Peyer's patch (tissue), 4 donors: ENCODE results near the gene NAA38. TPM values are rescaled to one million over a fixed set of nuclear protein-coding genes. Genes with fewer than 3 reads are reported as not detected.
"Not testable (repeated sequence)": the region's sequence is repeated elsewhere in the genome, so short reads cannot be mapped to it uniquely, and the experiment has no call there.

Source experiments
- DNase-seq, 3 donors: peaks; one replicate each; pipeline ENCODE4 v3.0.0-alpha.2; 2017 to 2019
- H3K27ac ChIP-seq, 4 donors: fragments of 200-600 bp; sonication (generic); one replicate each; pipeline ENCODE4 v1.5.1; 2016 to 2019
- H3K27me3 ChIP-seq, 2 donors: fragments of 200-600 bp; sonication (generic); one replicate each; pipeline ENCODE4 v1.5.1; 2019
- H3K36me3 ChIP-seq, 3 donors: fragments of 200-600 bp; sonication (generic); one replicate each; pipeline ENCODE4 v1.5.1; 2016 to 2019
- H3K4me1 ChIP-seq, 4 donors: fragments of 200-600 bp; sonication (generic); one replicate each; pipeline ENCODE4 v1.5.1; 2016 to 2019
- H3K4me3 ChIP-seq, 4 donors: fragments of 200-600 bp; sonication (generic); 1 replicate in 3 of 4; 2 replicates in 1 of 4; pipeline ENCODE4 v1.5.1; 2016 to 2019; ENCODE audit warnings: mild to moderate bottlenecking in 1 of 4
- H3K9me3 ChIP-seq, 4 donors: fragments of 200-600 bp; sonication (generic); one replicate each; pipeline ENCODE4 v1.5.1; 2016 to 2019; ENCODE audit warnings: mild to moderate bottlenecking in 1 of 4
- CTCF ChIP-seq, 6 experiments: fragments of 450-650 bp in 4 of 6; fragments of 200-600 bp in 2 of 6; sonication (generic) in 1 of 6; IDR thresholded peaks; one replicate each; pipeline ENCODE4 v1.5.1; 2017 to 2019; ENCODE audit warnings: antibody characterized with exemption in 6 of 6, mild to moderate bottlenecking in 3 of 6, moderate library complexity in 1 of 6
- POLR2A ChIP-seq, 2 donors: fragments of 450-650 bp; IDR thresholded peaks; one replicate each; pipeline ENCODE4 v1.5.1; 2017; ENCODE audit warnings: antibody characterized with exemption in 2 of 2, mild to moderate bottlenecking in 2 of 2, moderate library complexity in 2 of 2
- small RNA-seq, 2 donors: library from RNA; depleted of rRNA; stranded (forward); fragments of <200 nt; gene quantifications; one replicate each; pipeline ENCODE3, GENCODE V24; 2016
- total RNA-seq, 4 donors: library from RNA; depleted of rRNA; stranded (reverse); fragments of >200 nt; gene quantifications; one replicate each; pipeline ENCODE4 v1.1.0, GENCODE V29; 2016

NAA38 gene
- total RNA-seq, 4 donors from 2014 or later = 28.6 to 75.8 (median 47.8) TPM

GRCh38 chr17:7814969-7815368, 42.4 kb downstream of the NAA38 start:
- H3K27me3 ChIP-seq = no peaks in the 10 kb centered on the region
- H3K4me3 ChIP-seq = no peak overlapping the region
- DNase-seq = no peak
- H3K36me3 ChIP-seq = no peaks in the 10 kb centered on the region
- no peaks in the 10 kb centered on the region for H3K4me1 ChIP-seq
- no peaks in the 10 kb centered on the region for H3K9me3 ChIP-seq
- H3K27ac ChIP-seq = no peak overlapping the region
- TF ChIP-seq POLR2A (IDR thresholded peaks at IDR 0.05) = no peak
- no peak for TF ChIP-seq CTCF (IDR thresholded peaks at IDR 0.05)

GRCh38 chr17:7811251-7811650, 46.1 kb downstream of the NAA38 start:
- no peak for DNase-seq
- no peaks in the 10 kb centered on the region for H3K9me3 ChIP-seq
- TF ChIP-seq CTCF (IDR thresholded peaks at IDR 0.05) = no peak
- no peak for TF ChIP-seq POLR2A (IDR thresholded peaks at IDR 0.05)
- H3K4me1 ChIP-seq = no peaks in the 10 kb centered on the region
- H3K4me3 ChIP-seq = no peak overlapping the region
- H3K27me3 ChIP-seq = no peaks in the 10 kb centered on the region
- H3K27ac ChIP-seq = no peak overlapping the region
- H3K36me3 ChIP-seq = no peaks in the 10 kb centered on the region

DNA sequence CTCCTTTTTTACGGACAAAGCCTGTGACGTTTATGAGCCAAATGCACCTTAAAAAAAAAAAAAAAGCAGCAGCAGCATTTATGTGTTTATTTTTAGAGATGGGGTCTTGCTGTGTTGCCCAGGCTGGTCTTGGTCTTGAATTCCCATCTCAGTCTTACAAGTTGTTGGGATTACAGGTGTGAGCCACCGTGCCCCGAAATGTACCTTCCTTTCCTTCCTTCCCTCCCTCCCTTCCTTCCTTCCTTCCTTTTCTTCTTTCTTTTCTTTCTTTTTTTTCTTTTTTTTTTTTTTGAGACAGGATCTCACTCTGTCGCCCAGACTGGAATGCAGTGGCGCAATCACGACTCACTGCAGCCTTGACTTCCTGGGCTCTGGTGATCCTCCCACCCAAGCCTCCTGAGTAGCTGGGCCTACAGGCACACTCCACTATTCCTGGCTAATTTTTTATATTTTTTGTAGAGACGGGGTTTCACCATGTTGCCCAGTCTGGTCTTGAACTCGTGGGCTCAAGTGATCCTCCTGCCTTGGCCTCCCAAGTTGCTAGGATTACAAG, 47.5 kb downstream of the NAA38 start:
- not testable (repeated sequence) for DNase-seq, H3K9me3 ChIP-seq, H3K27ac ChIP-seq, H3K27me3 ChIP-seq, H3K36me3 ChIP-seq, H3K4me1 ChIP-seq, H3K4me3 ChIP-seq

DNA sequence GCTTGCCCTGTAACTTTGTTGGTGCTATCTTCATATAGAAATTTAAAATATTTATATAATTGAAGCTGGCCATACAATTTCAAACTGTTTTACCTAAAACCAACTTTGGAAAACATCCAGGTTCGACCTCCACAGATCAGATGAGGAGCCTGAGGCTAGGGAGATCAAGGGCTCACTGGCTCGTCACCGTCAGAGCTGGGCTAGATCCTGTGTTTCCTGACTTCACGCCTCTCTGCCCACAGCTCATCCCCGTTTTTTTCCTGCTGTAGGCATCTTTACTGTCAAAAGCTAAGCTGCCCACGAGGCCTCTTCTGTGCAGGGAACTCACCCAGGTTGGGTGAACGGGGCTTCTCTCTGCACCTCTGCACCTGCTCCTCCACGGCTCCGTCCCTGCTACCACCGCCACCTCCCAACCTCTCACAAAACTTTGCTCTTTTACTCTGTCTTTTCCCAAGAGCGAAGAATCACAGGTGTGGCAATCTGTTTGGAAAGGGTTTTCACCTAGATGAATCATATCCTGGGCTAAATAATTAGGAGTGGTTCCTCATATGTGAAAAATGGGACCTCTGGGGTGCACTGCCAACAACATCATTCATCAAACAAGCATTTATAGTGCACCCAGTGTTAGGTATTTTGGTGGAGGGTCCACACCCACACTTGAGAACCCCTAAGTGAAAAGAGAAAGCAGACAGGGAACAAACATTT, 48.1 kb downstream of the NAA38 start:
- Histone ChIP-seq H3K4me1 (no peaks in the 10 kb centered on the region), H3K9me3 (no peaks in the 10 kb centered on the region), H3K4me3 (no peak overlapping the region), H3K27ac (no peak overlapping the region), H3K27me3 (no peaks in the 10 kb centered on the region), H3K36me3 (no peaks in the 10 kb centered on the region)
- no peak for DNase-seq
- TF ChIP-seq POLR2A (IDR thresholded peaks at IDR 0.05) = no peak
- TF ChIP-seq CTCF (IDR thresholded peaks at IDR 0.05) = no peak

- no peak for DNase-seq
- no peak overlapping the region for H3K27ac ChIP-seq
- H3K4me3 ChIP-seq = no peak overlapping the region
- H3K27me3 ChIP-seq = no peaks in the 10 kb centered on the region
- H3K36me3 ChIP-seq = no peaks in the 10 kb centered on the region
- no peak for TF ChIP-seq POLR2A (IDR thresholded peaks at IDR 0.05)
- no peaks in the 10 kb centered on the region for H3K9me3 ChIP-seq
- no peaks in the 10 kb centered on the region for H3K4me1 ChIP-seq
Observed at GRCh38 chr17:7807206-7807605, 50.2 kb downstream of the NAA38 start.

Small RNAs within 50 kb of the gene (small RNA-seq; reads per million reads assigned to genes)
- gene SCARNA21 = 17.1 to 21.6 reads per million in 2 donors

Other genes with a start within 250 kb of the NAA38 start
- 10 to 100 TPM; 28.8 to 38.1 (median 30.4) TPM for gene FXR2, start 242.7 kb downstream of the NAA38 start, total RNA-seq
- gene SAT2, start 229.7 kb downstream of the NAA38 start, total RNA-seq = 100 to 1,000 TPM; 144 to 303 (median 229) TPM
- gene SHBG, start 227.4 kb downstream of the NAA38 start, total RNA-seq = 10 to 100 TPM in 2 of 4 donors, 1 to 10 TPM in 2; 2.1 to 38.0 (median 16.3) TPM
- gene ATP1B2, start 206.6 kb downstream of the NAA38 start, total RNA-seq = under 1 TPM in 1 of 4 donors, not detected in 3; 0.47 TPM
- 10 to 100 TPM; 19.6 to 27.7 (median 25.1) TPM for gene TP53, start 170.1 kb downstream of the NAA38 start, total RNA-seq
- 1 to 10 TPM; 4.6 to 9.3 (median 6.2) TPM for gene WRAP53, start 169.1 kb downstream of the NAA38 start, total RNA-seq
- under 1 TPM in 1 of 4 donors, not detected in 3; 0.27 TPM for gene EFNB3, start 152.4 kb downstream of the NAA38 start, total RNA-seq
- gene DNAH2, start 139.8 kb downstream of the NAA38 start, total RNA-seq = under 1 TPM in 2 of 4 donors, not detected in 2; 0.18 to 0.83 TPM
- 10 to 100 TPM; 32.1 to 45.6 (median 36.4) TPM for gene KDM6B, start 23.3 kb downstream of the NAA38 start, total RNA-seq
- gene TMEM88, start 2.5 kb downstream of the NAA38 start, total RNA-seq = 10 to 100 TPM in 3 of 4 donors, 1 to 10 TPM in 1; 3.4 to 29.7 (median 12.9) TPM
- 1 to 10 TPM; 3.3 to 5.1 (median 4.2) TPM for gene CYB5D1, start 444 bp upstream of the NAA38 start, total RNA-seq
- gene CHD3, start 31.2 kb upstream of the NAA38 start, total RNA-seq = 10 to 100 TPM; 36.1 to 99.9 (median 45.1) TPM
- 1 to 10 TPM in 3 of 4 donors, not detected in 1; 1.2 to 5.1 (median 1.6) TPM for gene RNF227, start 58.7 kb upstream of the NAA38 start, total RNA-seq
- gene KCNAB3, start 72.3 kb upstream of the NAA38 start, total RNA-seq = 1 to 10 TPM in 3 of 4 donors, under 1 TPM in 1; 0.95 to 5.0 (median 2.7) TPM
- gene TRAPPC1, start 74.4 kb upstream of the NAA38 start, total RNA-seq = 10 to 100 TPM; 39.8 to 58.0 (median 45.5) TPM
- 100 to 1,000 TPM in 1 of 4 donors, 10 to 100 TPM in 3; 30.5 to 120 (median 45.2) TPM for gene CNTROB, start 74.6 kb upstream of the NAA38 start, total RNA-seq
- not detected for gene GUCY2D, start 145.1 kb upstream of the NAA38 start, total RNA-seq
- 1 to 10 TPM in 3 of 4 donors, under 1 TPM in 1; 0.70 to 4.1 (median 2.1) TPM for gene ALOX15B, start 181.5 kb upstream of the NAA38 start, total RNA-seq
- gene ALOX12B, start 230.2 kb upstream of the NAA38 start, total RNA-seq = under 1 TPM in 1 of 4 donors, not detected in 3; 0.83 TPM